Lung (tissue), 12 donors: ENCODE measurements around the gene SIAH1. TPM values are rescaled to one million over a fixed set of nuclear protein-coding genes. Genes with fewer than 3 reads are reported as not detected.
"Not testable (repeated sequence)": the region's sequence is repeated elsewhere in the genome, so short reads cannot be mapped to it uniquely, and the experiment has no call there.

Experiments used
- ATAC-seq: fragments of 200-7000 bp; cut with Tn5 transposase; one replicate; pipeline ENCODE4 v1.9.1; 2020; ENCODE audit warnings: moderate number of reproducible peaks; ENCODE audit not compliant: insufficient read depth, low FRiP score
- DNase-seq, 3 donors: peaks; one replicate each; pipeline ENCODE4 v3.0.0-alpha.2; 2013 to 2017
- H3K27ac ChIP-seq, 2 donors: one replicate each; pipeline ENCODE4 v1.5.1; 2013; ENCODE audit warnings: mild to moderate bottlenecking in 2 of 2, moderate library complexity in 2 of 2, control low read depth in 1 of 2, inconsistent platforms in 1 of 2, low read depth in 1 of 2, low read length in 1 of 2
- H3K27me3 ChIP-seq, 3 donors: one replicate each; pipeline ENCODE4 v1.5.1; 2013; ENCODE audit warnings: low read length in 2 of 3; ENCODE audit not compliant: control insufficient read depth in 3 of 3, insufficient read depth in 3 of 3
- H3K36me3 ChIP-seq, 4 donors: one replicate each; pipeline ENCODE4 v1.5.1; 2013; ENCODE audit warnings: low read length in 4 of 4, mild to moderate bottlenecking in 1 of 4, moderate library complexity in 1 of 4; ENCODE audit not compliant: control insufficient read depth in 4 of 4, insufficient read depth in 4 of 4
- H3K4me1 ChIP-seq, 5 donors: one replicate each; pipeline ENCODE4 v1.5.1; 2013; ENCODE audit warnings: low read length in 5 of 5, mild to moderate bottlenecking in 2 of 5, moderate library complexity in 1 of 5; ENCODE audit not compliant: control insufficient read depth in 5 of 5, insufficient read depth in 5 of 5
- H3K4me3 ChIP-seq: one replicate; pipeline ENCODE4 v1.5.1; 2013; ENCODE audit warnings: mild to moderate bottlenecking, control low read depth, moderate library complexity
- H3K9ac ChIP-seq, 2 donors: one replicate each; pipeline ENCODE4 v1.5.1; 2013; ENCODE audit warnings: low read length in 2 of 2, control low read depth in 1 of 2; ENCODE audit not compliant: insufficient read depth in 1 of 2
- H3K9me3 ChIP-seq, 4 donors: one replicate each; pipeline ENCODE4 v1.5.1; 2013; ENCODE audit warnings: low read length in 3 of 4, mild to moderate bottlenecking in 1 of 4, moderate library complexity in 1 of 4; ENCODE audit not compliant: control insufficient read depth in 4 of 4, insufficient read depth in 3 of 4
- WGBS, 2 donors: extraction: QIAGEN DNeasy Blood & Tissue Kit; methylation state at CpG; one replicate each; pipeline ENCODE4 v1.1.7; 2013; 5-methylcytosine and 5-hydroxymethylcytosine counted together
- polyA plus RNA-seq, 2 donors: library from polyadenylated mRNA; stranded (reverse); fragments of 200-250 nt; gene quantifications; one replicate each; pipeline ENCODE4 v1.2.1, GENCODE V29; 2013
- total RNA-seq, 2 donors: library from RNA; depleted of rRNA in 1 of 2; stranded (reverse); fragments of >200 nt in 1 of 2; gene quantifications; one replicate each; pipeline ENCODE4 v1.2.1, GENCODE V29; 2014 to 2021
- TF ChIP-seq, protein P1 (sequence below): IDR thresholded peaks from 2 replicates; pipeline ENCODE4 v1.5.1; 2012; ENCODE audit warnings: mild to moderate bottlenecking; ENCODE audit errors: control extremely low read depth, extremely low read depth
- donor health status: control.
- donor health status: control.
- donor health status: Bipolar disorder and iron deficiency.
- donor health status: healthy.
- donor health status: DM: yes; HTN: yes; CAD: no.

The SIAH1 gene
- total and polyA plus RNA-seq, 4 donors = 15.6 to 53.2 (median 19.2) TPM

DNA sequence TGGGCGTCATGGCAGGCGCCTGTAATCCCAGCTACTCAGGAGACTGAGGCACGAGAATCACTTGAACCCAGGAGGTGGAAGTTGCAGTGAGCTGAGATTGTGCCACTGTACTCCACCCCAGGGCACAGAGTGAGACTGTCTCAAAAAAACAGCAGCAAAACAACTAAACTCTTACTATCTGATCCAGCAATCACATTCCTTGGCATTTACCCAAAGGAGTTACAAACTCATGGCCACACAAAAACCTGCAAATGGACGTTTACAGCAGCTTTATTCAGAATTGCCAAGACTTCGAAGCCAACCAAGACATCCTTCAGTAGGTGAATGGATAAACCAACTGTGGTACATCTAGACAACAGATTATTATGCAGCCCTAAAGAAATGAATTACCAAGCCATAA is 4.0 kb downstream of the SIAH1 start:
- peaks cover 14 to 37% (median 20%) of the 10 kb centered on the region in 5 donors for H3K4me1 ChIP-seq

DNA sequence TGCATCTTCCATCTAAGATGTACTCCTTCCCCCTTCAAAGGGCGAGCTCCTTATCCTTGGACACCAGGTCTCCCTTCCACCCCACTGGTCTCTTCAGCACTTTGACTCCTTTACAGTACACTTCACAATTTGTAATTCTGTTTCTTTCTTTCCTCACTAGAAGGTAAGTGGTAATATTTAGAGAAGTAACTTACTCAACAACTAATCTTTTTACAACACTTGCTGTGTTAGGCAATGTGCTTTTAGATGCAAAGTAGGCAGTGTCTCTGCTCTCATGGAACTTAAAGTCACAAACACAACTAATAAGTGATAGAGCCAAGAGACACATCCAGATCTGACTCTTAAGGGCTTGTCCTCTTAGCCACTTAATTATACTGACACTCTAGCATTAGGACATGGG is 6.4 kb downstream of the SIAH1 start:
- WGBS, 2 donors = 52 to 61% methylated on average over 1 of the region's 1 CpG
- peak overlapping the region in 1 of 2 donors; percentile 15 for H3K27ac ChIP-seq
- peak; percentile 47 for ATAC-seq

More for the DNA sequence above, 4.0 kb downstream of the SIAH1 start:
- Histone ChIP-seq H3K9ac (no peak overlapping the region), H3K9me3 (no peaks in the 10 kb centered on the region), H3K27ac (no peak overlapping the region), H3K27me3 (no peaks in the 10 kb centered on the region), H3K36me3 (no peaks in the 10 kb centered on the region), H3K4me3 (no peak overlapping the region)
- 68 to 82% methylated on average over 5 of the region's 5 CpGs for WGBS, 2 donors
- DNase-seq = no peak
- TF ChIP-seq, protein P1, sequence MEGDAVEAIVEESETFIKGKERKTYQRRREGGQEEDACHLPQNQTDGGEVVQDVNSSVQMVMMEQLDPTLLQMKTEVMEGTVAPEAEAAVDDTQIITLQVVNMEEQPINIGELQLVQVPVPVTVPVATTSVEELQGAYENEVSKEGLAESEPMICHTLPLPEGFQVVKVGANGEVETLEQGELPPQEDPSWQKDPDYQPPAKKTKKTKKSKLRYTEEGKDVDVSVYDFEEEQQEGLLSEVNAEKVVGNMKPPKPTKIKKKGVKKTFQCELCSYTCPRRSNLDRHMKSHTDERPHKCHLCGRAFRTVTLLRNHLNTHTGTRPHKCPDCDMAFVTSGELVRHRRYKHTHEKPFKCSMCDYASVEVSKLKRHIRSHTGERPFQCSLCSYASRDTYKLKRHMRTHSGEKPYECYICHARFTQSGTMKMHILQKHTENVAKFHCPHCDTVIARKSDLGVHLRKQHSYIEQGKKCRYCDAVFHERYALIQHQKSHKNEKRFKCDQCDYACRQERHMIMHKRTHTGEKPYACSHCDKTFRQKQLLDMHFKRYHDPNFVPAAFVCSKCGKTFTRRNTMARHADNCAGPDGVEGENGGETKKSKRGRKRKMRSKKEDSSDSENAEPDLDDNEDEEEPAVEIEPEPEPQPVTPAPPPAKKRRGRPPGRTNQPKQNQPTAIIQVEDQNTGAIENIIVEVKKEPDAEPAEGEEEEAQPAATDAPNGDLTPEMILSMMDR = no peak
- no peak for ATAC-seq

DNA sequence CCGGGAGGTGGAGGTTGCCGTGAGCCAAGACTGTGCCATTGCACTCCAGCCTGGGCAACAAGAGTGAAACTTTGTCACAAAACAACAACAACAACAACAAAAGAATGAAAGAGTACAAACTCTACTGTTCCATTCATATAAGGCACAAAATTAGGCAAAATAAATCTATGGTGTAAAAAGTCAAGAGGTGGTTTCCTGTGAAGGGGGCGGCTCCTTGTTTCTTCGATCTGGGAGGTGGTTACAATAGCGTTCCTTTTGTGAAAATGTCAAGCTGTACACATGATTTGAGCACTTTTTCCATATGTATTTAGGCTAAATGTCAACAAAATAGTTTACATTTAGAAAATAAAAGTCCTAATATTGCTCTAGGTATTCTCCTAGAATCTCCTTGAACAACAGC is 6.9 kb downstream of the SIAH1 start:
- ATAC-seq = no peak
- TF ChIP-seq, protein P1 = no peak
- 51 to 66% methylated on average over 5 of the region's 5 CpGs for WGBS, 2 donors
- H3K27ac ChIP-seq = no peak overlapping the region
- no peaks in the 10 kb centered on the region for H3K27me3 ChIP-seq
- H3K4me3 ChIP-seq = no peak overlapping the region
- H3K9me3 ChIP-seq = no peaks in the 10 kb centered on the region
- H3K36me3 ChIP-seq = no peaks in the 10 kb centered on the region
- H3K4me1 ChIP-seq = peaks cover 16 to 59% (median 25%) of the 10 kb centered on the region in 5 donors
- H3K9ac ChIP-seq = no peak overlapping the region
- no peak for DNase-seq

More for the DNA sequence above, 6.4 kb downstream of the SIAH1 start:
- DNase-seq = no peak
- Histone ChIP-seq H3K4me3 (no peak overlapping the region), H3K4me1 (peaks cover 16 to 53% (median 22%) of the 10 kb centered on the region in 5 donors), H3K27me3 (no peaks in the 10 kb centered on the region), H3K9ac (peak overlapping the region in 1 of 2 donors; percentile 43), H3K36me3 (no peaks in the 10 kb centered on the region), H3K9me3 (no peaks in the 10 kb centered on the region)
- TF ChIP-seq, protein P1 = no peak

DNA sequence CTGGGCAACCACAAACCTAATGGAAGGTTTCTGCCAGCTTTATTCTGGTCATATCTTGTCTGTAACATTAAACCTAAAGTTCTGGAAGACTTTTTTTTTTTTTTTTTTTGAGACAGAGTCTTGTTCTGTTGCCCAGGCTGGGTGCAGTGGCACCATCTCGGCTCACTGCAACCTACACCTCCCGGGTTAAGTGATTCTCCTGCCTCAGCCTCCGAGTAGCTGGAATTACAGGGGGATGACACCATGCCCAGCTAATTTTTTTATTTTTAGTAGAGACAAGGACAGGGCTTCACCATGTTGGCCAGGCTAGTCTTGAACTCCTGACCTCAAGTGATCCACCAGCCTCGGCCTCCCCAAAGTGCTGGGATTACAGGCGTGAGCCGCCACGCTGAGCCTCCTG is 7.9 kb downstream of the SIAH1 start:
- not testable (repeated sequence) for H3K9ac ChIP-seq, H3K27me3 ChIP-seq, H3K4me3 ChIP-seq, DNase-seq, H3K9me3 ChIP-seq, ATAC-seq, H3K36me3 ChIP-seq, H3K27ac ChIP-seq
- 91% methylated on average over 7 of the region's 7 CpGs for WGBS, 2 donors
- H3K4me1 ChIP-seq = peaks cover 16 to 65% (median 35%) of the 10 kb centered on the region in 5 donors
